VCaP (cell line): Measurements from ENCODE around the gene KCNJ13.
A peak's percentile ranks its signal among the peaks of the same experiment; 100 is the strongest.

Experiments
- H3K27ac ChIP-seq: fragments of 450-650 bp; 2 replicates; pipeline ENCODE4 v1.5.1; 2017
- CTCF ChIP-seq: fragments of 450-650 bp; conservative IDR thresholded peaks from 2 replicates; pipeline ENCODE4 v1.5.1; 2017; ENCODE audit warnings: mild to moderate bottlenecking, moderate library complexity

Gene KCNJ13

GRCh38 chr2:232787806-232788205 is 11.4 kb upstream of the KCNJ13 start:
- peak overlapping the region; percentile 49 for H3K27ac ChIP-seq
- TF ChIP-seq CTCF: no peak

GRCh38 chr2:232783278-232783677 is 6.9 kb upstream of the KCNJ13 start:
- H3K27ac ChIP-seq: no peak overlapping the region
- TF ChIP-seq CTCF: no peak

- H3K27ac ChIP-seq: no peak overlapping the region
- TF ChIP-seq CTCF: no peak
Measured at GRCh38 chr2:232781765-232782164, 5.4 kb upstream of the KCNJ13 start.

GRCh38 chr2:232779934-232780333 is 3.6 kb upstream of the KCNJ13 start:
- TF ChIP-seq CTCF: no peak
- H3K27ac ChIP-seq: peak overlapping the region; percentile 46

- peak overlapping the region; percentile 46 for H3K27ac ChIP-seq
- TF ChIP-seq CTCF: no peak
Measured at GRCh38 chr2:232779465-232779864, 3.1 kb upstream of the KCNJ13 start.

- TF ChIP-seq CTCF: no peak
- H3K27ac ChIP-seq: peak overlapping the region; percentile 19; the same call in 1 of the 2 replicates
Measured at GRCh38 chr2:232777276-232777675, 911 bp upstream of the KCNJ13 start.

- TF ChIP-seq CTCF: no peak
- H3K27ac ChIP-seq: no peak overlapping the region
Measured at GRCh38 chr2:232773815-232774214, 2.5 kb downstream of the KCNJ13 start.

GRCh38 chr2:232772531-232772930 is 3.8 kb downstream of the KCNJ13 start:
- H3K27ac ChIP-seq: no peak overlapping the region
- no peak for TF ChIP-seq CTCF
